Lung (tissue), 12 donors: Measurements from ENCODE around the gene TRIM10. TPM values are rescaled to one million over a fixed set of nuclear protein-coding genes. Genes with fewer than 3 reads are reported as not detected.

ENCODE experiments used
- ATAC-seq: fragments of 200-7000 bp; cut with Tn5 transposase; one replicate; pipeline ENCODE4 v1.9.1; 2020; ENCODE audit warnings: moderate number of reproducible peaks; ENCODE audit not compliant: insufficient read depth, low FRiP score
- DNase-seq, 3 donors: peaks; one replicate each; pipeline ENCODE4 v3.0.0-alpha.2; 2013 to 2017
- H3K27ac ChIP-seq, 2 donors: one replicate each; pipeline ENCODE4 v1.5.1; 2013; ENCODE audit warnings: mild to moderate bottlenecking in 2 of 2, moderate library complexity in 2 of 2, control low read depth in 1 of 2, inconsistent platforms in 1 of 2, low read depth in 1 of 2, low read length in 1 of 2
- H3K27me3 ChIP-seq, 3 donors: one replicate each; pipeline ENCODE4 v1.5.1; 2013; ENCODE audit warnings: low read length in 2 of 3; ENCODE audit not compliant: control insufficient read depth in 3 of 3, insufficient read depth in 3 of 3
- H3K36me3 ChIP-seq, 4 donors: one replicate each; pipeline ENCODE4 v1.5.1; 2013; ENCODE audit warnings: low read length in 4 of 4, mild to moderate bottlenecking in 1 of 4, moderate library complexity in 1 of 4; ENCODE audit not compliant: control insufficient read depth in 4 of 4, insufficient read depth in 4 of 4
- H3K4me1 ChIP-seq, 5 donors: one replicate each; pipeline ENCODE4 v1.5.1; 2013; ENCODE audit warnings: low read length in 5 of 5, mild to moderate bottlenecking in 2 of 5, moderate library complexity in 1 of 5; ENCODE audit not compliant: control insufficient read depth in 5 of 5, insufficient read depth in 5 of 5
- H3K4me3 ChIP-seq: one replicate; pipeline ENCODE4 v1.5.1; 2013; ENCODE audit warnings: mild to moderate bottlenecking, control low read depth, moderate library complexity
- H3K9ac ChIP-seq, 2 donors: one replicate each; pipeline ENCODE4 v1.5.1; 2013; ENCODE audit warnings: low read length in 2 of 2, control low read depth in 1 of 2; ENCODE audit not compliant: insufficient read depth in 1 of 2
- H3K9me3 ChIP-seq, 4 donors: one replicate each; pipeline ENCODE4 v1.5.1; 2013; ENCODE audit warnings: low read length in 3 of 4, mild to moderate bottlenecking in 1 of 4, moderate library complexity in 1 of 4; ENCODE audit not compliant: control insufficient read depth in 4 of 4, insufficient read depth in 3 of 4
- CTCF ChIP-seq: IDR thresholded peaks from 2 replicates; pipeline ENCODE4 v1.5.1; 2012; ENCODE audit warnings: mild to moderate bottlenecking; ENCODE audit errors: control extremely low read depth, extremely low read depth
- WGBS, 2 donors: extraction: QIAGEN DNeasy Blood & Tissue Kit; methylation state at CpG; one replicate each; pipeline ENCODE4 v1.1.7; 2013; 5-methylcytosine and 5-hydroxymethylcytosine counted together
- polyA plus RNA-seq, 2 donors: library from polyadenylated mRNA; stranded (reverse); fragments of 200-250 nt; gene quantifications; one replicate each; pipeline ENCODE4 v1.2.1, GENCODE V29; 2013
- total RNA-seq, 2 donors: library from RNA; depleted of rRNA in 1 of 2; stranded (reverse); fragments of >200 nt in 1 of 2; gene quantifications; one replicate each; pipeline ENCODE4 v1.2.1, GENCODE V29; 2014 to 2021
- donor health status: control.
- donor health status: control.
- donor health status: Bipolar disorder and iron deficiency.
- donor health status: healthy.
- donor health status: DM: yes; HTN: yes; CAD: no.

TRIM10 gene
- total and polyA plus RNA-seq, 4 donors: 0.06 to 1.8 (median 0.09) TPM

GRCh38 chr6:30185846-30186484 lies 25.0 kb upstream of the TRIM10 start:
- peaks cover 20 to 43% (median 36%) of the 10 kb centered on the region in 4 donors for H3K36me3 ChIP-seq
- 91 to 93% methylated on average over 20 of the region's 20 CpGs for WGBS, 2 donors
- ATAC-seq: no peak

GRCh38 chr6:30184417-30185031 lies 23.5 kb upstream of the TRIM10 start:
- Histone ChIP-seq H3K4me3 (no peak overlapping the region), H3K36me3 (peaks cover 7 to 31% (median 25%) of the 10 kb centered on the region in 4 donors), H3K9me3 (no peaks in the 10 kb centered on the region), H3K4me1 (no peaks in the 10 kb centered on the region), H3K9ac (no peak overlapping the region), H3K27ac (no peak overlapping the region), H3K27me3 (no peaks in the 10 kb centered on the region)
- whole genome bisulfite sequencing, 2 donors: 91 to 94% methylated on average over 5 of the region's 5 CpGs
- no peak for ATAC-seq
- DNase-seq: no peak
- TF ChIP-seq CTCF: no peak

More at GRCh38 chr6:30185846-30186484, 25.0 kb upstream of the TRIM10 start:
- TF ChIP-seq CTCF: no peak
- no peak for DNase-seq
- Histone ChIP-seq H3K27me3 (no peaks in the 10 kb centered on the region), H3K27ac (no peak overlapping the region), H3K4me1 (no peaks in the 10 kb centered on the region), H3K4me3 (no peak overlapping the region), H3K9ac (no peak overlapping the region), H3K9me3 (no peaks in the 10 kb centered on the region)

- DNase-seq: no peak
- no peak for ATAC-seq
- Histone ChIP-seq H3K4me3 (no peak overlapping the region), H3K27ac (no peak overlapping the region), H3K9ac (no peak overlapping the region), H3K36me3 (peaks cover 2 to 9% (median 7%) of the 10 kb centered on the region in 4 donors), H3K4me1 (no peaks in the 10 kb centered on the region), H3K27me3 (peaks cover 0 to 12% (median 2%) of the 10 kb centered on the region in 3 donors), H3K9me3 (no peaks in the 10 kb centered on the region)
- no peak for TF ChIP-seq CTCF
- WGBS, 2 donors: 88 to 93% methylated on average over 1 of the region's 1 CpG
Measured at GRCh38 chr6:30180145-30180544, 19.1 kb upstream of the TRIM10 start.
